WTC11 (cell line): Measurements from ENCODE around the gene NOP16. TPM values are rescaled to one million over a fixed set of nuclear protein-coding genes. Genes with fewer than 3 reads are reported as not detected.

Experiments used
- ATF1 ChIP-seq: sonication (generic); formaldehyde crosslinking; IDR thresholded peaks from 2 replicates; pipeline ENCODE4 v1.8.1; 2023; ENCODE audit warnings: mild to moderate bottlenecking, moderate library complexity, missing genetic modification reagents
- ELF4 ChIP-seq: sonication (generic); formaldehyde crosslinking; IDR thresholded peaks from 2 replicates; pipeline ENCODE4 v1.8.1; 2022; ENCODE audit warnings: low read depth, mild to moderate bottlenecking, moderate library complexity, missing genetic modification reagents
- ESRRA ChIP-seq: sonication (generic); formaldehyde crosslinking; IDR thresholded peaks from 2 replicates; pipeline ENCODE4 v1.8.1; 2022; ENCODE audit warnings: mild to moderate bottlenecking, missing genetic modification reagents, borderline replicate concordance
- ETV6 ChIP-seq: sonication (generic); formaldehyde crosslinking; IDR thresholded peaks from 2 replicates; pipeline ENCODE4 v1.8.1; 2022; ENCODE audit warnings: mild to moderate bottlenecking, missing genetic modification reagents
- GABPB1 ChIP-seq: sonication (generic); formaldehyde crosslinking; IDR thresholded peaks from 2 replicates; pipeline ENCODE4 v1.8.1; 2023; ENCODE audit warnings: mild to moderate bottlenecking, missing genetic modification reagents
- GRHL2 ChIP-seq: fragments of 250-450 bp; sonication (Bioruptor Pico); IDR thresholded peaks from 2 replicates; pipeline ENCODE4 v1.8.0; 2022; ENCODE audit warnings: mild to moderate bottlenecking, moderate library complexity; ENCODE audit not compliant: insufficient replicate concordance, severe bottlenecking
- HMGA2 ChIP-seq: fragments of 250-450 bp; sonication (Bioruptor Pico); IDR thresholded peaks from 2 replicates; pipeline ENCODE4 v1.4.0; 2021; ENCODE audit warnings: mild to moderate bottlenecking, moderate library complexity
- HMGXB4 ChIP-seq: sonication (generic); formaldehyde crosslinking; IDR thresholded peaks from 2 replicates; pipeline ENCODE4 v1.8.1; 2023; ENCODE audit warnings: mild to moderate bottlenecking, moderate library complexity, missing genetic modification reagents
- MYBL2 ChIP-seq: sonication (generic); formaldehyde crosslinking; IDR thresholded peaks from 2 replicates; pipeline ENCODE4 v1.8.1; 2023; ENCODE audit warnings: mild to moderate bottlenecking, moderate library complexity, missing genetic modification reagents
- NR2C2 ChIP-seq: sonication (generic); formaldehyde crosslinking; IDR thresholded peaks from 2 replicates; pipeline ENCODE4 v1.8.0; 2022; ENCODE audit warnings: mild to moderate bottlenecking, missing genetic modification reagents
- NR3C1 ChIP-seq: sonication (generic); formaldehyde crosslinking; conservative IDR thresholded peaks from 2 replicates; pipeline ENCODE4 v1.8.1; 2023; ENCODE audit warnings: low read depth, mild to moderate bottlenecking, missing genetic modification reagents
- OVOL2 ChIP-seq: fragments of 250-450 bp; sonication (Bioruptor Pico); IDR thresholded peaks from 2 replicates; pipeline ENCODE4 v1.9.0; 2021; ENCODE audit warnings: mild to moderate bottlenecking, borderline replicate concordance
- RELA ChIP-seq: sonication (generic); formaldehyde crosslinking; IDR thresholded peaks from 2 replicates; pipeline ENCODE4 v1.8.1; 2022; ENCODE audit warnings: missing genetic modification reagents, mild to moderate bottlenecking, borderline replicate concordance
- TP53 ChIP-seq: sonication (generic); formaldehyde crosslinking; IDR thresholded peaks from 2 replicates; pipeline ENCODE4 v1.8.1; 2023; ENCODE audit warnings: mild to moderate bottlenecking, missing genetic modification reagents
- USF1 ChIP-seq: sonication (generic); formaldehyde crosslinking; IDR thresholded peaks from 2 replicates; pipeline ENCODE4 v1.8.0; 2022; ENCODE audit warnings: mild to moderate bottlenecking, missing genetic modification reagents
- ZNF219 ChIP-seq: sonication (generic); formaldehyde crosslinking; IDR thresholded peaks from 2 replicates; pipeline ENCODE4 v1.8.0; 2023; ENCODE audit warnings: missing genetic modification reagents, mild to moderate bottlenecking, borderline replicate concordance
- ZNF281 ChIP-seq: sonication (generic); formaldehyde crosslinking; IDR thresholded peaks from 2 replicates; pipeline ENCODE4 v1.8.0; 2023; ENCODE audit warnings: mild to moderate bottlenecking, missing genetic modification reagents
- ZNF423 ChIP-seq: fragments of 250-450 bp; sonication (Bioruptor Pico); IDR thresholded peaks from 2 replicates; pipeline ENCODE4 v2.1.2; 2022; ENCODE audit warnings: mild to moderate bottlenecking, moderate library complexity
- ZNF512 ChIP-seq: sonication (generic); formaldehyde crosslinking; IDR thresholded peaks from 2 replicates; pipeline ENCODE4 v1.8.1; 2022; ENCODE audit warnings: missing genetic modification reagents, borderline replicate concordance
- total RNA-seq: library from RNA; stranded (reverse); gene quantifications from 3 replicates; pipeline ENCODE4 v1.2.3, GENCODE V29; 2021
- TF ChIP-seq, protein P1 (sequence below): sonication (generic); formaldehyde crosslinking; IDR thresholded peaks from 2 replicates; pipeline ENCODE4 v1.8.1; 2022; ENCODE audit warnings: low read depth, mild to moderate bottlenecking, moderate library complexity, missing genetic modification reagents, borderline replicate concordance
- TF ChIP-seq, protein P2 (sequence below): sonication (generic); formaldehyde crosslinking; IDR thresholded peaks from 2 replicates; pipeline ENCODE4 v1.8.0; 2022; ENCODE audit warnings: mild to moderate bottlenecking, missing genetic modification reagents
- TF ChIP-seq, protein P3 (sequence below): fragments of 250-450 bp; sonication (Bioruptor Pico); IDR thresholded peaks from 2 replicates; pipeline ENCODE4 v1.9.0; 2021; ENCODE audit warnings: mild to moderate bottlenecking
- TF ChIP-seq, protein P4 (sequence below): sonication (generic); formaldehyde crosslinking; IDR thresholded peaks from 2 replicates; pipeline ENCODE4 v1.8.1; 2022; ENCODE audit warnings: mild to moderate bottlenecking, moderate library complexity, missing genetic modification reagents

NOP16 gene
- total RNA-seq, 1 experiment from 2014 or later, result 57.7 TPM

GRCh38 chr5:176365351-176366231 is 22.8 kb downstream of the NOP16 start, which contains the start of gene ARL10 (continued):
- TF ChIP-seq ZNF281 (no peak), RELA (CRISPR knock-in tag) (peak; percentile 93), ELF4 (no peak), ATF1 (CRISPR knock-in tag) (no peak), GRHL2 (CRISPR knock-in tag) (no peak), USF1 (CRISPR knock-in tag) (0 out of 2 replicates have a peak, but pooled peaks have one; percentile 41), GABPB1 (CRISPR knock-in tag) (no peak), HMGA2 (CRISPR knock-in tag) (no peak), NR3C1 (CRISPR knock-in tag) (no peak), ESRRA (CRISPR knock-in tag) (peak; percentile 93), OVOL2 (no peak), ZNF423 (CRISPR knock-in tag) (no peak), NR2C2 (CRISPR knock-in tag) (0 out of 2 replicates have a peak, but pooled peaks have one; percentile 13), ETV6 (CRISPR knock-in tag) (peak; percentile 68), ZNF219 (peak; percentile 22; the same call in 1 of the 2 replicates), ZNF512 (CRISPR knock-in tag) (no peak), HMGXB4 (peak; percentile 79; the same call in 1 of the 2 replicates), MYBL2 (CRISPR knock-in tag) (peak; percentile 73), TP53 (no peak)
- TF ChIP-seq, protein P1, sequence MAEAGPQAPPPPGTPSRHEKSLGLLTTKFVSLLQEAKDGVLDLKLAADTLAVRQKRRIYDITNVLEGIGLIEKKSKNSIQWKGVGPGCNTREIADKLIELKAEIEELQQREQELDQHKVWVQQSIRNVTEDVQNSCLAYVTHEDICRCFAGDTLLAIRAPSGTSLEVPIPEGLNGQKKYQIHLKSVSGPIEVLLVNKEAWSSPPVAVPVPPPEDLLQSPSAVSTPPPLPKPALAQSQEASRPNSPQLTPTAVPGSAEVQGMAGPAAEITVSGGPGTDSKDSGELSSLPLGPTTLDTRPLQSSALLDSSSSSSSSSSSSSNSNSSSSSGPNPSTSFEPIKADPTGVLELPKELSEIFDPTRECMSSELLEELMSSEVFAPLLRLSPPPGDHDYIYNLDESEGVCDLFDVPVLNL (CRISPR knock-in tag), result no peak
- TF ChIP-seq, protein P2, sequence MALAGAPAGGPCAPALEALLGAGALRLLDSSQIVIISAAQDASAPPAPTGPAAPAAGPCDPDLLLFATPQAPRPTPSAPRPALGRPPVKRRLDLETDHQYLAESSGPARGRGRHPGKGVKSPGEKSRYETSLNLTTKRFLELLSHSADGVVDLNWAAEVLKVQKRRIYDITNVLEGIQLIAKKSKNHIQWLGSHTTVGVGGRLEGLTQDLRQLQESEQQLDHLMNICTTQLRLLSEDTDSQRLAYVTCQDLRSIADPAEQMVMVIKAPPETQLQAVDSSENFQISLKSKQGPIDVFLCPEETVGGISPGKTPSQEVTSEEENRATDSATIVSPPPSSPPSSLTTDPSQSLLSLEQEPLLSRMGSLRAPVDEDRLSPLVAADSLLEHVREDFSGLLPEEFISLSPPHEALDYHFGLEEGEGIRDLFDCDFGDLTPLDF (CRISPR knock-in tag), result no peak
- TF ChIP-seq, protein P3, sequence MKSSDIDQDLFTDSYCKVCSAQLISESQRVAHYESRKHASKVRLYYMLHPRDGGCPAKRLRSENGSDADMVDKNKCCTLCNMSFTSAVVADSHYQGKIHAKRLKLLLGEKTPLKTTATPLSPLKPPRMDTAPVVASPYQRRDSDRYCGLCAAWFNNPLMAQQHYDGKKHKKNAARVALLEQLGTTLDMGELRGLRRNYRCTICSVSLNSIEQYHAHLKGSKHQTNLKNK (CRISPR knock-in tag), result no peak
- TF ChIP-seq, protein P4, sequence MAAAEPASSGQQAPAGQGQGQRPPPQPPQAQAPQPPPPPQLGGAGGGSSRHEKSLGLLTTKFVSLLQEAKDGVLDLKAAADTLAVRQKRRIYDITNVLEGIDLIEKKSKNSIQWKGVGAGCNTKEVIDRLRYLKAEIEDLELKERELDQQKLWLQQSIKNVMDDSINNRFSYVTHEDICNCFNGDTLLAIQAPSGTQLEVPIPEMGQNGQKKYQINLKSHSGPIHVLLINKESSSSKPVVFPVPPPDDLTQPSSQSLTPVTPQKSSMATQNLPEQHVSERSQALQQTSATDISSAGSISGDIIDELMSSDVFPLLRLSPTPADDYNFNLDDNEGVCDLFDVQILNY (CRISPR knock-in tag), result peak; percentile 85
